BJ (cell line): ENCODE data around the gene NPEPL1. TPM values are rescaled to one million over a fixed set of nuclear protein-coding genes. Genes with fewer than 3 reads are reported as not detected.

ENCODE experiments used
- CTCF ChIA-PET: fragments of 350-600 bp; formaldehyde crosslinking; extraction: SDS; loops from one replicate; lab custom pipeline; 2021; ENCODE audit warnings: antibody characterized with exemption, inconsistent platforms; lab: Yijun Ruan, JAX
- POLR2A ChIA-PET: fragments of 300-600 bp; sonication (Branson Sonifier 250); formaldehyde crosslinking; extraction: SDS; loops from one replicate; lab custom pipeline; 2021; ENCODE audit warnings: antibody characterized with exemption; lab: Charles Lee
- DNase-seq: peaks from one replicate; pipeline ENCODE4 v3.0.0-alpha.2; 2011; ENCODE audit warnings: low read depth
- H3K27me3 ChIP-seq: 2 replicates; pipeline ENCODE4 v1.6.0; 2011; ENCODE audit warnings: low read length; ENCODE audit not compliant: control insufficient read depth, insufficient read depth
- H3K36me3 ChIP-seq: 2 replicates; pipeline ENCODE4 v1.5.1; 2011; ENCODE audit warnings: low read length; ENCODE audit not compliant: control insufficient read depth, insufficient read depth
- H3K4me3 ChIP-seq: 2 replicates; pipeline ENCODE4 v1.5.1; 2011; ENCODE audit warnings: low read depth, mild to moderate bottlenecking, control low read depth, low read length
- polyA plus RNA-seq: library from polyadenylated mRNA; depleted of rRNA; stranded (reverse); fragments of >200 nt; gene quantifications from 2 replicates; pipeline ENCODE4 v1.2.3, GENCODE V29; 2011
- TF ChIP-seq, protein P1 (sequence below): IDR thresholded peaks from 2 replicates; pipeline ENCODE4 v1.5.1; 2011; ENCODE audit warnings: low read depth, mild to moderate bottlenecking, control low read depth, inconsistent platforms, low read length, moderate library complexity; ENCODE audit not compliant: insufficient read depth

NPEPL1 gene
- polyA plus RNA-seq, 1 experiment: 8.2 TPM

DNA sequence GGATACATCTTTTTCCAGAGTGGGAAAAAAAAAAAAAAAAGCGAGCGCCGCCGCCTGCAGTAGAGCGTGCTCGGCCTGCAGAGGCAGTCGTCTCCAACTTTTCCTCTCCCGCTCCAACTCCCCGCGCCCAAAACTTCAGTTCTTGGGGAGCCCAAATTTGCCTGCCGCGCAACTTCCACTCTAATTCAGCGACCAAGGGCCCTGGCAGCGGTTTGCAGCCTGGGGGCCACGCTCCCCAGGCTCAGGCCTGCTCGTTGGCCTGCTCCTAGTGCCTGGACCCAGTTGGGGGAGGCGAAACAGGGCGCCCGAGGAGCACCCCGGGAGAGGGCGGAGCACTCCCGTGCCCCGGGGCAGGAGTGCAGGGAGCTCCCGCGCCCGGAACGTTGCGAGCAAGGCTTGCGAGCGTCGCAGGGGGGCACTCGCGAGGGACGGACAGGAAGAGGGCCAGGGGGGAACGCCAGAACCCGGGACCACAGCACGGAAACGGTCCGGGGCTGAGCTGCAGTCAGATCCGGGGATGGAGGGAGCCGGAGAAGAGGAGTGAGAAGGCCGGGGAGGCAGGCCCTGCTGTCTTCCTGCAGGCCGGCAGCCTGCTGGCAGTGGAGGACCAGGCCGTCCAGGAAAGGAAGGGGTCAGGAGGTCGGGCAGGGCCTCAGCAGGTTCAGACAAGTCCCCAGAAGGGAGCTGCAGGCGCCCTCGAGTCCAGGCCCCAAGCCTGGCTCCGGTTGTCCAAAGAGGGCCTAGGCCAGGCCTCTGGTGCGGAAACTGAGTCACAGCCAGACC is 41.6 kb upstream of the NPEPL1 start, which contains the start of gene STX16:
Gene STX16, plus strand, starts transcription at position 508 of the 783 bp plus-strand sequence. CDS start 724 bp downstream, outside the sequence.
- Histone ChIP-seq H3K27me3 (no peaks in the 10 kb centered on the region), H3K36me3 (no peaks in the 10 kb centered on the region), H3K4me3 (peak within 1 kb of the TSS; percentile 80)
- ChIA-PET POLR2A (interaction anchor here (0.6 kb wide), 3 partner anchors 127 to 230 kb away, joined by 4 to 7 read pairs (median 4); no protein-coding TSS in a partner anchor), CTCF (interaction anchor here (0.7 to 6.2 kb wide), 20 partner anchors 9 to 805 kb away, joined by 3 to 42 read pairs (median 4); partner anchors contain the start of gene GNAS)
- TF ChIP-seq, protein P1, sequence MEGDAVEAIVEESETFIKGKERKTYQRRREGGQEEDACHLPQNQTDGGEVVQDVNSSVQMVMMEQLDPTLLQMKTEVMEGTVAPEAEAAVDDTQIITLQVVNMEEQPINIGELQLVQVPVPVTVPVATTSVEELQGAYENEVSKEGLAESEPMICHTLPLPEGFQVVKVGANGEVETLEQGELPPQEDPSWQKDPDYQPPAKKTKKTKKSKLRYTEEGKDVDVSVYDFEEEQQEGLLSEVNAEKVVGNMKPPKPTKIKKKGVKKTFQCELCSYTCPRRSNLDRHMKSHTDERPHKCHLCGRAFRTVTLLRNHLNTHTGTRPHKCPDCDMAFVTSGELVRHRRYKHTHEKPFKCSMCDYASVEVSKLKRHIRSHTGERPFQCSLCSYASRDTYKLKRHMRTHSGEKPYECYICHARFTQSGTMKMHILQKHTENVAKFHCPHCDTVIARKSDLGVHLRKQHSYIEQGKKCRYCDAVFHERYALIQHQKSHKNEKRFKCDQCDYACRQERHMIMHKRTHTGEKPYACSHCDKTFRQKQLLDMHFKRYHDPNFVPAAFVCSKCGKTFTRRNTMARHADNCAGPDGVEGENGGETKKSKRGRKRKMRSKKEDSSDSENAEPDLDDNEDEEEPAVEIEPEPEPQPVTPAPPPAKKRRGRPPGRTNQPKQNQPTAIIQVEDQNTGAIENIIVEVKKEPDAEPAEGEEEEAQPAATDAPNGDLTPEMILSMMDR: peak; percentile 58
- no peak for DNase-seq

DNA sequence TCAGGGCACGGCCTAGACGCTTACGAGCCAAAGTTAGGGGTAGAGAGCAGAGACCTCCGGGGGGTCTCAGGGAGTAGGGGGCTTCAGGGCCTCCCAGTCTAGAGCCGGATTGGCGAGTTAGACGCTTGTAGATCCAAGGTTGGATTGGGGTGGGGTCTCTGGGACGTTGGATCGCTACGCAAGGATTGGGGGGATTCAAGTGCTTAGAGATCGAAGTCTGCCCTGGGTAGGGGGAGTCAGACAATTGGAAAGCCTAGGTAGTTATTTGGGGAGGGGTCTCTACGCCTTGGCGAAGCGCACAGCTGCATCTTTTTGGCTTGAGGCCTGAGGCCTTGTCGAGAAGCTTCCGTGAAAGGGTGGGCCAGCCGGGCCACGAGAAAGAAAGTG is 41.0 kb upstream of the NPEPL1 start:
- no peak for DNase-seq
- peak overlapping the region; percentile 80 for H3K4me3 ChIP-seq
- ChIA-PET POLR2A (interaction anchor here (0.6 to 0.8 kb wide), 2 partner anchors 170 to 235 kb away, joined by 4 to 16 read pairs; no protein-coding TSS in a partner anchor), CTCF (interaction anchor here (0.7 to 6.2 kb wide), 21 partner anchors 9 to 804 kb away, joined by 3 to 42 read pairs (median 4); partner anchors contain the start of gene GNAS)
- no peaks in the 10 kb centered on the region for H3K27me3 ChIP-seq
- no peaks in the 10 kb centered on the region for H3K36me3 ChIP-seq
- TF ChIP-seq, protein P1: no peak

DNA sequence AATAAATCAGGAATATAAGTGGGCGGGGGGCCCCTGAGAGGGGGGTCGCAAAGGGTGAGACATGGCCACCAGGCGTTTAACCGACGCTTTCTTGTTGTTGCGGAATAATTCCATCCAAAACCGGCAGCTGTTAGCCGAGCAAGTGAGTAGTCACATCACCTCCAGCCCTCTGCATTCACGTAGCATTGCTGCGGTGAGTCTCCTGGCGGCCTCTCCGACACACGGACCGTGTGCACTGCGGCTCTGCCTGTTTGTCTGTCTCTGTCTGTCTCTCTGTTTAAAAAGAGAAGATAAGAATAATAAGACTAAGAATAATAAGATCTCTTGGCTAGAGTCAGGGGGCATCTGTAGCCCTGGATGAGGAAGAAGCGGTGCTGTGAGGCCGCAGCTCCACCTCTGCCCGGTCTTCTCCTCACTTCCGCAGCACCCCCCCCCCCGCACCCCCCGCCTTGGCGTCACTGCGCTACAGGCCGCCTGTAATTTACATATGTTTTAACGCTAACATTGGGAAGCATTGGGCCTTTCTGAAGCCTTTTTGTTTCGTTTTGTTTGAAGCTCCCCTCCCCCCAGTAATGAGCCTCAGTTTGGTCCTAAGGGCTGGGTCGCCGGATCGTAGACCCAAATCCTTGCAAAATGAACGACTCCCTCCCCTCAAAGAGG is 40.5 kb upstream of the NPEPL1 start:
- Histone ChIP-seq H3K27me3 (no peaks in the 10 kb centered on the region), H3K36me3 (no peaks in the 10 kb centered on the region), H3K4me3 (peak overlapping the region; percentile 80)
- DNase-seq: no peak
- TF ChIP-seq, protein P1: 0 out of 2 replicates have a peak, but pooled peaks have one; percentile 14
- POLR2A ChIA-PET: interaction anchor here (0.6 to 0.8 kb wide), 3 partner anchors 139 to 235 kb away, joined by 3 to 16 read pairs (median 3); no protein-coding TSS in a partner anchor
- CTCF ChIA-PET: interaction anchor here (0.6 to 6.2 kb wide), 12 partner anchors 15 to 947 kb away, joined by 3 to 42 read pairs (median 4); no protein-coding TSS in a partner anchor

DNA sequence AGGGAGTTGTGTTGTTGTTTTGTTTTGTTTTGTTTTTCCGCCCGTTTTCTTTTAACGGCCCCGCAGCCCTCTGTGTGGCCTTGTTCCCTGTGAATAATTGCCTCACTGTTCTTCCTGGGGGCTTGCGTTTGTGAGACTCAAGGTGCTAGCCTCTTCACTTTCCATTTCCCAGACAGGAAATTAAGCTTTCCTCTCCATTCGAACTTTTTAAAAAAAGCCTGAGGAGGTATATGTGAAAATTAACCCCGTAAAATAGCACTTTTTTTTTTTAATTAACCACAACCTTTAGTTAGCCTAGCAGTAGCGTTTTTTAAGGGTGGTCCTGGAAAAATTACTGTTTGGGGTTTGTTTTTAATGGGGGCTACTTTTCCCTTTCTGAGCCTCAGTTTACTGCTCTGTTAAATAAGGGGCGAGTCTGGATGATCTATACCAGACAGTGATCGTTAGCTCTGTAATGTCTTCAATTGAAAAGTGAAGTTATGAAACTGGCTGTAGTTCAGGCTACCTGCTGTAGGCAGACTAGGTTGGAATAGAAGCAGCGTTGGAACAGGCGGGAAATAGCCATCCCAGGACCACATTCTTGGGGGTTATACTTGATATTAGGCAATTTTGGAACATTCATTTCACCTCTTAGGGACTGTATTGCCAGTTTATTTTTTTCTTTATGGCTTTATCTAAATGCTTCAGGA is 39.9 kb upstream of the NPEPL1 start:
- DNase-seq: no peak

More for the DNA sequence above, 39.9 kb upstream of the NPEPL1 start:
- Histone ChIP-seq H3K36me3 (no peaks in the 10 kb centered on the region), H3K27me3 (no peaks in the 10 kb centered on the region), H3K4me3 (peak overlapping the region; percentile 80)
- ChIA-PET POLR2A (interaction anchor here (0.6 kb wide), 2 partner anchors 139 to 202 kb away, joined by 3 read pairs; no protein-coding TSS in a partner anchor), CTCF (interaction anchor here (0.6 to 6.2 kb wide), 5 partner anchors 34 to 946 kb away, joined by 3 to 42 read pairs (median 3); no protein-coding TSS in a partner anchor)
- TF ChIP-seq, protein P1: no peak
